ENCODE results near the gene INPP1. TPM values are rescaled to one million over a fixed set of nuclear protein-coding genes. Genes with fewer than 3 reads are reported as not detected.
A peak's percentile ranks its signal among the peaks of the same experiment; 100 is the strongest.

The INPP1 gene
- total RNA-seq, 2 experiments from 2014 or later = 8.5 to 10.2 TPM

DNA sequence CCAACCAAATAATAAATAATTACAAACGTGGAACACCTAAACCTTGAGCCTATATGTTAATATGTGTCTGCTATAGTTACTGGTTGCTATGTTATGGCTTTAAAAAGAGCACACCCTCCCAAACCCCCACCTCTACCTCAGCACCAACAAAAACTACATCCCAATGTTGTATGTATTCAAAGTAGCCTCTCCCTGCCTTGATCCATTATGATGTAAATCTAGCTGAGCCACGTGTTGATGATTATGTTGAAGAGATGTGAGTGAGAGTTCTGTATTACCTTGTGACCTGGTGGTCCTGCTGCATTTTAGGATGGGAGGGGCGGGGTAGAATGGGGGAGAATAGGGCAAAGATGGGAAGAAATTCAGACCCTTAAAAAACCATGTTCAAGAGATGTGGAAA is 69.6 kb downstream of the INPP1 start:
- ATAC-seq = no peak
- Mint-ChIP-seq H3K4me1 (ENCODE audit: low read depth) (peaks cover 60% of the 10 kb centered on the region), H3K9me3 (no peaks in the 10 kb centered on the region), H3K27me3 (no peaks in the 10 kb centered on the region), H3K36me3 (ENCODE audit: low read depth) (peaks cover 9% of the 10 kb centered on the region), H3K4me3 (no peak overlapping the region), H3K27ac (peak overlapping the region; percentile 72)
- no peak for DNase-seq
- TF ChIP-seq, protein P1, sequence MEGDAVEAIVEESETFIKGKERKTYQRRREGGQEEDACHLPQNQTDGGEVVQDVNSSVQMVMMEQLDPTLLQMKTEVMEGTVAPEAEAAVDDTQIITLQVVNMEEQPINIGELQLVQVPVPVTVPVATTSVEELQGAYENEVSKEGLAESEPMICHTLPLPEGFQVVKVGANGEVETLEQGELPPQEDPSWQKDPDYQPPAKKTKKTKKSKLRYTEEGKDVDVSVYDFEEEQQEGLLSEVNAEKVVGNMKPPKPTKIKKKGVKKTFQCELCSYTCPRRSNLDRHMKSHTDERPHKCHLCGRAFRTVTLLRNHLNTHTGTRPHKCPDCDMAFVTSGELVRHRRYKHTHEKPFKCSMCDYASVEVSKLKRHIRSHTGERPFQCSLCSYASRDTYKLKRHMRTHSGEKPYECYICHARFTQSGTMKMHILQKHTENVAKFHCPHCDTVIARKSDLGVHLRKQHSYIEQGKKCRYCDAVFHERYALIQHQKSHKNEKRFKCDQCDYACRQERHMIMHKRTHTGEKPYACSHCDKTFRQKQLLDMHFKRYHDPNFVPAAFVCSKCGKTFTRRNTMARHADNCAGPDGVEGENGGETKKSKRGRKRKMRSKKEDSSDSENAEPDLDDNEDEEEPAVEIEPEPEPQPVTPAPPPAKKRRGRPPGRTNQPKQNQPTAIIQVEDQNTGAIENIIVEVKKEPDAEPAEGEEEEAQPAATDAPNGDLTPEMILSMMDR (IDR thresholded peaks at IDR 0.05) = no peak
- ChIA-PET POLR2A (interaction anchor here (0.7 to 0.8 kb wide), 2 partner anchors 375 to 380 kb away, joined by 3 to 4 read pairs; no protein-coding TSS in a partner anchor), CTCF (no interaction called here)
- intact Hi-C loops (cut with micrococcal nuclease) = loop anchor here (10.0 kb wide), 1 partner anchor 102 kb away; no protein-coding TSS in a partner anchor

DNA sequence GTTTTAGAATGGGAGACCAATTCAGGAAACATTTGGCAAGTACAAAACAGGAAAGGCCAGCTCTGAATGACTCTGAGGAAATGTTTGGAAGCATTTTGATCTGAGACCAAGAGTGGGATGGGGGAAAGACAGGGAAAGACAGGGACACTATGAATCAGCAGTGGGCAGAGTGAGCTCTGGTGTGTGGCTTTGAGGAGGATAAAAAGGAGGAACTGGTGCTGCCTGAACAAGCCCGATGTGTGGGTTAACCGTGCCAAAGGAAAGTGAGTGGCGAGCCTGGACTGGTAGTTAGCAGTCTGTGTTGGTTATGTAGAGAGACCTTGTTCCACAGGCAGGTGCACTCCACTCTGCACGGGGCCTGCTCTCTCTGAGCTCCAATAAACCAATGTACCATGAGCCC is 70.0 kb downstream of the INPP1 start:
- no peaks in the 10 kb centered on the region for H3K9me3 Mint-ChIP-seq
- CTCF ChIA-PET = no interaction called here
- POLR2A ChIA-PET = no interaction called here
- DNase-seq (no peak), ATAC-seq (no peak)
- peak overlapping the region; percentile 72 for H3K27ac Mint-ChIP-seq
- peaks cover 61% of the 10 kb centered on the region for H3K4me1 Mint-ChIP-seq (ENCODE audit: low read depth)
- intact Hi-C loops (cut with micrococcal nuclease) = loop anchor here (10.0 kb wide), 1 partner anchor 101 kb away; no protein-coding TSS in a partner anchor
- TF ChIP-seq, protein P1 (IDR thresholded peaks at IDR 0.05) = no peak
- no peak overlapping the region for H3K4me3 Mint-ChIP-seq
- no peaks in the 10 kb centered on the region for H3K27me3 Mint-ChIP-seq
- H3K36me3 Mint-ChIP-seq (ENCODE audit: low read depth) = peaks cover 13% of the 10 kb centered on the region

DNA sequence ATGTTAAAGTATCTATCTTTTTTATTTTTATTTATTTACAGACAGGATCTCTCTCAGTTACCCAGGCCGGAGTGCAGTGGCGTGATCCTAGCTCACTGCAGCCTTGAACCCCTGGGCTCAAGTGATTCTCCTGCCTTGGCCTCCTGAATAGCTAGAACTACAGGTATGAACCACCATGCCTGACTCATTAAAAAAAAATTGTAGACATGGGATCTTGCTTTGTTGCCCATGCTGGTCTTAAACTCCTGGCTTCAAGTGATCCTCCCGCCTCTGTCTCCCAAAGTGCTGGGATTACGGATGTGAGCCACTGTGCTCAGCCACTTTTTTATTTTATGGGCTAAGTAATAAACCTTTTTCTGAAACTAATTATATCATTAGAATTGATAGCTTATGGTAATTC is 71.9 kb downstream of the INPP1 start:
- no peaks in the 10 kb centered on the region for H3K27me3 Mint-ChIP-seq
- ATAC-seq (peak; percentile 26), DNase-seq (no peak)
- peak overlapping the region; percentile 91 for H3K27ac Mint-ChIP-seq
- no peaks in the 10 kb centered on the region for H3K9me3 Mint-ChIP-seq
- H3K36me3 Mint-ChIP-seq (ENCODE audit: low read depth) = peaks cover 23% of the 10 kb centered on the region
- POLR2A ChIA-PET = interaction anchor here (0.7 to 2.0 kb wide), 3 partner anchors 8 to 97 kb away, joined by 3 to 10 read pairs (median 3); no protein-coding TSS in a partner anchor
- CTCF ChIA-PET = interaction anchor here (1.7 kb wide), 1 partner anchor 8 kb away, joined by 4 read pairs; no protein-coding TSS in a partner anchor
- TF ChIP-seq, protein P1 (IDR thresholded peaks at IDR 0.05) = no peak
- H3K4me1 Mint-ChIP-seq (ENCODE audit: low read depth) = peaks cover 69% of the 10 kb centered on the region
- intact Hi-C loops (cut with micrococcal nuclease) = loop anchor here (10.0 kb wide), 1 partner anchor 100 kb away; no protein-coding TSS in a partner anchor
- no peak overlapping the region for H3K4me3 Mint-ChIP-seq

DNA sequence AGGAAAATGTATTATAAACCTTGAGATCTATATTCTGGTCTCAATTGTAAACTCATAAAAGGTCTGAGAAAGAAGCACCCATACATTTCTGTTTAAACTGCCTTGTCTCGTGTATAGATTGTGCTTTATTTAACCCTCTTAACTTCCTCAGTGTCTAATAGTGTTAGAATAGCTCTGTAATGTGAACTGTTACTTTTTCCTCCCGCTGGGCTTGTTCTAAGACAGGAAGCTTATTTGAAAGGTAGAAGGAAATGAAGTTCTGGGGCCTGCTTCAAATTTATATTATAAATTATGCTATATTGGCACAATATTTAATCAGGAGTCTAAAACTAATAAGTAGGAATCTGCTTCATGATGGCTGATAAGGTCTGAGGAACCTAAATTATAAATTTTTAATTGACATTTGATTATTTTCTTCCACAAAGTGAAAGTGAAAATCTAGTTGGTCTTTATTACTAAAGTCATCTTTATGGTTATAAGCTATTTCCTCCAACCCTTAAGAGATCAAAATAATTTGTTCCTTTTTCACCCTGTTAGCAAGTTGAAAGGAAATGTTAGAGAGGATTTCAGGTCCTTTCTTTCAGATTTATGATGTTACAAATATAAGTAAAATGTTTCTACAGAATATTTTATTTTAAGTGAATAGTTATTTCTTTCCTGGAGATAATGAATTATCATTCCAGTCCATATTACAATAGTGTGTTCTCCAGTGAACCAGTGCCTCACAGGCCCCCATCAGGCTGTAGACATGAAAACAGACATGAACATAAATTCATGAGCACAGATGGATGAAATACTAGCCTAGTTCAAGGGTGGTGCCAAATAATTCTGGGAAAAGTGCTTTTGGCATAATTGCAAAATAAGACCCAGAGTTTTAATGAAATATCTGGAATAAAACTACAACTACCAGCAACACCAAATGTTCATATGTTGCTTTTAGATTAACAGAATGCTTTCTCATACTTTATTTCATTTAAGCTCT is 72.7 kb downstream of the INPP1 start:
- intact Hi-C loops (cut with micrococcal nuclease) = loop anchor here (10.0 kb wide), 1 partner anchor 99 kb away; no protein-coding TSS in a partner anchor
- no peaks in the 10 kb centered on the region for H3K27me3 Mint-ChIP-seq
- H3K27ac Mint-ChIP-seq = peak overlapping the region; percentile 91
- peaks cover 27% of the 10 kb centered on the region for H3K36me3 Mint-ChIP-seq (ENCODE audit: low read depth)
- no peaks in the 10 kb centered on the region for H3K9me3 Mint-ChIP-seq
- H3K4me1 Mint-ChIP-seq (ENCODE audit: low read depth) = peaks cover 75% of the 10 kb centered on the region
- ChIA-PET POLR2A (interaction anchor here (0.7 to 2.0 kb wide), 4 partner anchors 9 to 117 kb away, joined by 3 to 10 read pairs (median 3); no protein-coding TSS in a partner anchor), CTCF (interaction anchor here (1.0 to 1.7 kb wide), 2 partner anchors 9 to 11 kb away, joined by 4 to 5 read pairs; no protein-coding TSS in a partner anchor)
- peak; percentile 59 for ATAC-seq
- DNase-seq = no peak
- peak overlapping the region; percentile 62 for H3K4me3 Mint-ChIP-seq
- TF ChIP-seq, protein P1 (IDR thresholded peaks at IDR 0.05) = no peak

All from activated CD8-positive, alpha-beta T cell treated with anti-CD3 and anti-CD28 coated beads for 36 hours (primary cell).